ENCODE data around the gene DCST1. TPM values are rescaled to one million over a fixed set of nuclear protein-coding genes. Genes with fewer than 3 reads are reported as not detected.

The DCST1 gene
- total and polyA plus RNA-seq, 2 of the 4 experiments (the other 2 are of a cell fraction) = not detected

- no peak overlapping the region for H2BK20ac ChIP-seq (ENCODE audit: low read depth, low read length)
- peaks cover 41% of the 10 kb centered on the region for H3K27me3 ChIP-seq (ENCODE audit: control insufficient read depth, insufficient read depth, low read length)
- no peak overlapping the region for H4K8ac ChIP-seq (ENCODE audit: low read depth in 2 of 2, low read length in 2 of 2)
- 33% methylated on average over 1 of the region's 12 CpGs; no CpG with 5 or more reads in 1 of the 2 experiments for WGBS, 2 experiments (ENCODE audit: extremely low coverage in 2 of 2, insufficient read length in 1 of 2)
- no peak overlapping the region for H3K9ac ChIP-seq (ENCODE audit: low read depth, low read length)
- intact Hi-C loops (cut with micrococcal nuclease) = no loop called here
- POLR2A ChIA-PET (ENCODE audit: unreplicated experiment) = no interaction called here
- H3K4me1 ChIP-seq (ENCODE audit: control insufficient read depth, insufficient read depth, low read length) = no peaks in the 10 kb centered on the region
- no peaks in the 10 kb centered on the region for H3K79me1 ChIP-seq (ENCODE audit: low read depth in 1 of 2, low read length in 2 of 2)
- no peak overlapping the region for H2AK9ac ChIP-seq (replicated peaks; ENCODE audit: low read depth, low read length, poor library complexity)
- H3K4me3 ChIP-seq (ENCODE audit: insufficient read depth, low read depth, low read length) = no peak overlapping the region
- no peak overlapping the region for H4K5ac ChIP-seq (ENCODE audit: low read depth, low read length)
- no peak overlapping the region for H2BK5ac ChIP-seq (ENCODE audit: low read depth, low read length, poor library complexity, severe bottlenecking)
- H3K14ac ChIP-seq (replicated peaks; ENCODE audit: low read depth, low read length) = no peak overlapping the region
- no peak overlapping the region for H3K56ac ChIP-seq (ENCODE audit: extremely low read depth, insufficient read depth, low read length)
- no peaks in the 10 kb centered on the region for H3K36me3 ChIP-seq (ENCODE audit: control insufficient read depth, insufficient read depth, low read length)
- H3K9me1 ChIP-seq (ENCODE audit: insufficient read depth, low read length) = no peaks in the 10 kb centered on the region
- no TSS peak for BruUV-seq (replicated peaks)
- no peaks in the 10 kb centered on the region for H3K9me3 ChIP-seq (ENCODE audit: control insufficient read depth, insufficient read depth, low read length)
- no peak overlapping the region for H3K27ac ChIP-seq (ENCODE audit: insufficient read depth, low read length)
- CTCF ChIA-PET = no interaction called here
- DNase-seq (no peak), ATAC-seq (ENCODE audit: low read depth) (no peak)
- no peak overlapping the region for H2BK120ac ChIP-seq (ENCODE audit: low read depth, low read length)
- in situ Hi-C loops (cut with MboI; ENCODE audit: low sequenced_read_pairs) = no loop called here
- H2AK5ac ChIP-seq (ENCODE audit: low read depth, low read length) = no peak overlapping the region
- dilution Hi-C loops (cut with HindIII; ENCODE audit: low sequenced_read_pairs, unreplicated experiment) = no loop called here
- H3K18ac ChIP-seq (ENCODE audit: low read depth, low read length) = no peak overlapping the region
- H2AFZ ChIP-seq (replicated peaks; ENCODE audit: low read length, poor library complexity) = no peak overlapping the region
- no peak overlapping the region for H3K4ac ChIP-seq (ENCODE audit: low read depth, low read length)
- H4K91ac ChIP-seq (ENCODE audit: insufficient read depth, low read depth, low read length) = no peak overlapping the region
- no peaks in the 10 kb centered on the region; the same call in 1 of the 2 replicates for H4K20me1 ChIP-seq (ENCODE audit: insufficient read depth, low read length)
- H2BK15ac ChIP-seq (ENCODE audit: low read depth, low read length) = no peak overlapping the region
- no peak overlapping the region for H3K4me2 ChIP-seq (ENCODE audit: low read depth, low read length)
- TF ChIP-seq RFX5 (IDR thresholded peaks at IDR 0.05; ENCODE audit: low read depth, low read length) = no peak
- TF ChIP-seq CEBPB (IDR thresholded peaks at IDR 0.05; ENCODE audit: low read depth, low read length) = no peak
- no peak for TF ChIP-seq ELK1 (IDR thresholded peaks at IDR 0.05; ENCODE audit: borderline replicate concordance, low read depth, low read length)
- no peak for TF ChIP-seq CTCF (conservative IDR thresholded peaks at IDR 0.05; ENCODE audit: low read depth, low read length)
- TF ChIP-seq MXI1 (IDR thresholded peaks at IDR 0.05; ENCODE audit: borderline replicate concordance, low read depth, low read length) = no peak
- no peak for TF ChIP-seq RCOR1 (IDR thresholded peaks at IDR 0.05; ENCODE audit: insufficient replicate concordance, low read length)
- TF ChIP-seq USF2 (IDR thresholded peaks at IDR 0.05; ENCODE audit: low read depth, low read length) = no peak
- no peak for TF ChIP-seq RAD21 (IDR thresholded peaks at IDR 0.05; ENCODE audit: low read length)
- TF ChIP-seq POLR2A (IDR thresholded peaks at IDR 0.05; ENCODE audit: low read depth, low read length) = no peak
- TF ChIP-seq NFE2L2 (IDR thresholded peaks at IDR 0.05; ENCODE audit: low read depth, low read length) = no peak
- TF ChIP-seq MAZ (IDR thresholded peaks at IDR 0.05; ENCODE audit: borderline replicate concordance, low read depth, low read length) = no peak
- no peak for TF ChIP-seq MAFK (IDR thresholded peaks at IDR 0.05; ENCODE audit: low read depth, low read length)
- no peak for TF ChIP-seq CHD1 (IDR thresholded peaks at IDR 0.05; ENCODE audit: low read depth, low read length)
- no peak for TF ChIP-seq FOS (IDR thresholded peaks at IDR 0.05; ENCODE audit: low read depth, low read length)
- TF ChIP-seq SMC3 (IDR thresholded peaks at IDR 0.05; ENCODE audit: low read depth, low read length) = no peak
- TF ChIP-seq BHLHE40 (IDR thresholded peaks at IDR 0.05; ENCODE audit: low read depth, low read length) = no peak
- no peak overlapping the region for H3K23ac ChIP-seq (ENCODE audit: low read depth, low read length)
These were observed 738 bp upstream of the DCST1 start for GRCh38 chr1:155032886-155033285.

All from IMR-90 (cell line).